K562 (cell line): Measurements from ENCODE around the gene DNA2. TPM values are rescaled to one million over a fixed set of nuclear protein-coding genes. Genes with fewer than 3 reads are reported as not detected.

ENCODE experiments used
- AFF1 ChIP-seq, 2 experiments: fragments of 450-650 bp; IDR thresholded peaks; 2 replicates each; pipeline ENCODE4 v1.6.1; 2018; ENCODE audit warnings: mild to moderate bottlenecking in 2 of 2, low read depth in 1 of 2; ENCODE audit not compliant: partially characterized antibody in 2 of 2
- ATF7 ChIP-seq: fragments of 450-650 bp; IDR thresholded peaks from 2 replicates; pipeline ENCODE4 v1.7.1; 2014; ENCODE audit warnings: mild to moderate bottlenecking, moderate library complexity
- CBX3 ChIP-seq, 2 experiments: IDR thresholded peaks; 1 replicate in 1 of 2; 2 replicates in 1 of 2; pipeline ENCODE4 v1.6.1; 2012; ENCODE audit warnings: inconsistent platforms in 2 of 2, low read length in 2 of 2, borderline replicate concordance in 1 of 2, control low read depth in 1 of 2
- ELF2 ChIP-seq: fragments of 250-450 bp; sonication (Bioruptor Pico); IDR thresholded peaks from 2 replicates; pipeline ENCODE4 v1.5.0; 2021; ENCODE audit warnings: mild to moderate bottlenecking
- ETV6 ChIP-seq, 3 experiments: fragments of 150-350 bp in 1 of 3; sonication (generic) in 1 of 3; formaldehyde crosslinking in 1 of 3; IDR thresholded peaks; 2 replicates each; pipeline versions ENCODE4 v1.6.1 to v1.8.0; 2014 to 2022; ENCODE audit warnings: borderline replicate concordance in 2 of 3, low read depth in 2 of 3, antibody characterized with exemption in 1 of 3, low read length in 1 of 3, mild to moderate bottlenecking in 1 of 3, missing genetic modification reagents in 1 of 3
- GTF2B ChIP-seq: IDR thresholded peaks from 2 replicates; pipeline ENCODE4 v1.6.1; 2011; ENCODE audit not compliant: insufficient read length; ENCODE audit errors: extremely low read depth
- HDAC1 ChIP-seq, 2 experiments: fragments of 450-650 bp; IDR thresholded peaks; 2 replicates each; pipeline ENCODE4 v1.6.1; 2016 to 2017; ENCODE audit warnings: inconsistent platforms in 1 of 2, mild to moderate bottlenecking in 1 of 2, moderate library complexity in 1 of 2
- HMG20B ChIP-seq: fragments of 250-450 bp; sonication (Bioruptor Pico); IDR thresholded peaks from 2 replicates; pipeline ENCODE4 v1.5.0; 2021; ENCODE audit warnings: mild to moderate bottlenecking
- LCOR ChIP-seq: sonication (generic); formaldehyde crosslinking; IDR thresholded peaks from 2 replicates; pipeline ENCODE4 v1.8.0; 2022; ENCODE audit warnings: mild to moderate bottlenecking, missing genetic modification reagents
- NCOA2 ChIP-seq, 2 experiments: fragments of 450-650 bp; IDR thresholded peaks; 2 replicates each; pipeline ENCODE4 v1.6.1; 2018; ENCODE audit warnings: mild to moderate bottlenecking in 2 of 2, moderate library complexity in 1 of 2; ENCODE audit not compliant: partially characterized antibody in 2 of 2
- NFRKB ChIP-seq: fragments of 450-650 bp; IDR thresholded peaks from 2 replicates; pipeline ENCODE4 v1.6.1; 2016; ENCODE audit warnings: low read depth
- POLR2A ChIP-seq: fragments of 450-650 bp; conservative IDR thresholded peaks from 2 replicates; pipeline ENCODE4 v1.6.1; 2016
- TBL1XR1 ChIP-seq, 2 experiments: IDR thresholded peaks; 2 replicates each; pipeline ENCODE4 v1.6.1; 2012; ENCODE audit warnings: improper control_type of control experiment in 2 of 2, low read length in 2 of 2, mild to moderate bottlenecking in 1 of 2
- TSC22D4 ChIP-seq: fragments of 450-650 bp; IDR thresholded peaks from 2 replicates; pipeline ENCODE4 v1.6.1; 2016; ENCODE audit warnings: missing genetic modification characterization, missing biosample characterization, control low read depth
- ZC3H4 ChIP-seq: sonication (generic); formaldehyde crosslinking; IDR thresholded peaks from 2 replicates; pipeline ENCODE4 v1.9.0; 2021; ENCODE audit warnings: missing genetic modification reagents, borderline replicate concordance
- ZNF146 ChIP-seq: IDR thresholded peaks from one replicate; pipeline ENCODE4 v1.6.1; 2018; ENCODE audit warnings: missing compliant biosample characterization; ENCODE audit not compliant: unreplicated experiment
- ZNF444 ChIP-seq: fragments of 250-450 bp; sonication (Bioruptor Pico); IDR thresholded peaks from 2 replicates; pipeline ENCODE4 v1.4.0; 2020; ENCODE audit warnings: mild to moderate bottlenecking, moderate library complexity
- ZNF717 ChIP-seq: fragments of 250-450 bp; sonication (Bioruptor Pico); IDR thresholded peaks from 2 replicates; pipeline ENCODE4 v1.5.0; 2021
- polyA plus RNA-seq, 8 experiments: library from polyadenylated mRNA; depleted of rRNA in 4 of 8; stranded (reverse) in 5 of 8; unstranded in 3 of 8; fragments of >200 nt; fragmentation: Nextera tagmentation in 2 of 8; fragmentation: Illumina TruSeq in 1 of 8; extraction: Ambion mirVana in 2 of 8; extraction: Trizol in 1 of 8; gene quantifications; 2 replicates each; pipeline versions ENCODE4 v1.2.1 to v1.2.3, GENCODE V29; 2011 to 2014; ENCODE audit warnings: inconsistent platforms in 1 of 8, missing spikeins in 1 of 8
- total RNA-seq, 7 experiments: library from RNA; depleted of rRNA in 6 of 7; stranded (reverse); fragments of >200 nt in 6 of 7; fragmentation: Illumina TruSeq in 2 of 7; extraction: Trizol in 2 of 7; gene quantifications; 2 replicates each; pipeline versions ENCODE4 v1.2.1 to v1.2.3, GENCODE V29; 2011 to 2021; ENCODE audit warnings: low replicate concordance in 1 of 7
- TF ChIP-seq, protein P1 (sequence below): fragments of 250-450 bp; sonication (Bioruptor Pico); IDR thresholded peaks from 2 replicates; pipeline ENCODE4 v1.8.0; 2021; ENCODE audit warnings: borderline replicate concordance, mild to moderate bottlenecking, moderate library complexity; ENCODE audit not compliant: poor library complexity, severe bottlenecking
- TF ChIP-seq, protein P2 (sequence below): fragments of 250-450 bp; sonication (Bioruptor Pico); IDR thresholded peaks from 2 replicates; pipeline ENCODE4 v1.5.0; 2021; ENCODE audit warnings: mild to moderate bottlenecking, borderline replicate concordance

DNA2 gene
- total and polyA plus RNA-seq, 9 of the 15 experiments (the other 6 are each of a cell fraction or from before 2014, with no cell fraction given): 24.6 to 51.4 (median 40.8) TPM

GRCh38 chr10:68471586-68472408, at the start of gene DNA2 (continued):
- TF ChIP-seq NCOA2 (IDR thresholded peaks at IDR 0.05; ENCODE audit: partially characterized antibody in 2 of 2): no peak
- TF ChIP-seq HMG20B (CRISPR knock-in tag): no peak
- no peak for TF ChIP-seq ZC3H4
- no peak for TF ChIP-seq ZNF146 (CRISPR knock-in tag)
- TF ChIP-seq CBX3 (IDR thresholded peaks at IDR 0.05; ENCODE audit: borderline replicate concordance in 1 of 2, low read length in 2 of 2): 0 out of 3 replicates have a peak, but pooled peaks of 1 of the 2 experiments have one; percentile 53
- no peak for TF ChIP-seq ZNF717 (CRISPR knock-in tag)
- TF ChIP-seq, protein P1, sequence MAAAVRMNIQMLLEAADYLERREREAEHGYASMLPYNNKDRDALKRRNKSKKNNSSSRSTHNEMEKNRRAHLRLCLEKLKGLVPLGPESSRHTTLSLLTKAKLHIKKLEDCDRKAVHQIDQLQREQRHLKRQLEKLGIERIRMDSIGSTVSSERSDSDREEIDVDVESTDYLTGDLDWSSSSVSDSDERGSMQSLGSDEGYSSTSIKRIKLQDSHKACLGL: peak; percentile 66
- TF ChIP-seq HDAC1 (IDR thresholded peaks at IDR 0.05): peak in 1 of 2 experiments; percentile 97; a peak in 2 of 4 replicates
- no peak for TF ChIP-seq TSC22D4 (tag)
- TF ChIP-seq ETV6 (IDR thresholded peaks at IDR 0.05; ENCODE audit: borderline replicate concordance in 1 of 2, low read depth in 2 of 2, low read length in 1 of 2): no peak
- TF ChIP-seq ETV6 (CRISPR knock-in tag; IDR thresholded peaks at IDR 0.05; ENCODE audit: borderline replicate concordance): no peak
- TF ChIP-seq POLR2A: peak; percentile 90
- TF ChIP-seq LCOR (CRISPR knock-in tag): peak; percentile 99
- no peak for TF ChIP-seq ZNF444 (CRISPR knock-in tag)
- TF ChIP-seq AFF1 (IDR thresholded peaks at IDR 0.05; ENCODE audit: low read depth in 1 of 2, partially characterized antibody in 2 of 2): peak in 1 of 2 experiments; percentile 67
- TF ChIP-seq, protein P2, sequence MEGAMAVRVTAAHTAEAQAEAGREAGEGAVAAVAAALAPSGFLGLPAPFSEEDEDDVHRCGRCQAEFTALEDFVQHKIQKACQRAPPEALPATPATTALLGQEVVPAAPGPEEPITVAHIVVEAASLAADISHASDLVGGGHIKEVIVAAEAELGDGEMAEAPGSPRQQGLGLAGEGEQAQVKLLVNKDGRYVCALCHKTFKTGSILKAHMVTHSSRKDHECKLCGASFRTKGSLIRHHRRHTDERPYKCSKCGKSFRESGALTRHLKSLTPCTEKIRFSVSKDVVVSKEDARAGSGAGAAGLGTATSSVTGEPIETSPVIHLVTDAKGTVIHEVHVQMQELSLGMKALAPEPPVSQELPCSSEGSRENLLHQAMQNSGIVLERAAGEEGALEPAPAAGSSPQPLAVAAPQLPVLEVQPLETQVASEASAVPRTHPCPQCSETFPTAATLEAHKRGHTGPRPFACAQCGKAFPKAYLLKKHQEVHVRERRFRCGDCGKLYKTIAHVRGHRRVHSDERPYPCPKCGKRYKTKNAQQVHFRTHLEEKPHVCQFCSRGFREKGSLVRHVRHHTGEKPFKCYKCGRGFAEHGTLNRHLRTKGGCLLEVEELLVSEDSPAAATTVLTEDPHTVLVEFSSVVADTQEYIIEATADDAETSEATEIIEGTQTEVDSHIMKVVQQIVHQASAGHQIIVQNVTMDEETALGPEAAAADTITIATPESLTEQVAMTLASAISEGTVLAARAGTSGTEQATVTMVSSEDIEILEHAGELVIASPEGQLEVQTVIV: no peak
- peak; percentile 80 for TF ChIP-seq ATF7
- peak; percentile 68; the same call in 1 of the 2 replicates for TF ChIP-seq NFRKB
- no peak for TF ChIP-seq ELF2 (CRISPR knock-in tag)
- TF ChIP-seq GTF2B: no peak
- TF ChIP-seq TBL1XR1 (IDR thresholded peaks at IDR 0.05; ENCODE audit: low read length in 2 of 2): no peak; a peak in 2 of 4 replicates
